ENCODE data around the gene FUCA1.
"Not testable (repeated sequence)": the region's sequence is repeated elsewhere in the genome, so short reads cannot be mapped to it uniquely, and the experiment has no call there.

DNA sequence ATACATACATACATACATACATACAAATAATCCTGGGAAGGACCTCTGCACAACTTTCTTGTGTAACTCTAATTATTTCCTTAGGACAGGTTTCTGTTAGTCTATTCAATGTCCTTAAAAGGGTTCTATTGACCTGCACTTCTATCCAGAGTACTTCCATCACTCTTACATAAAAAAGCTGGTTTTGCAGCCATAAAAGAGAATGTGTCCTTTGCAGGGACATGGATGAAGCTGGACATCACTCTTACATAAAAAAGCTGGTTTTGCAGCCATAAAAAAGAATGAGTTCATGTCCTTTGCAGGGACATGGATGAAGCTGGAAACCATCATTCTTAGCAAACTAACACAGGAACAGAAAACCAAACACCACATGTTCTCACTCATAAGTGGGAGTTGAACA is 16.7 kb downstream of the FUCA1 start:
- TF ChIP-seq POLR2A, POLR2AphosphoS5 (IDR thresholded peaks at IDR 0.05; ENCODE audit: low read depth, low read length): not testable (repeated sequence)

Measured in GM12892 (cell line).